HG03066 (cell line): ENCODE data around the gene DLGAP1.
"Not testable (repeated sequence)": the region's sequence is repeated elsewhere in the genome, so short reads cannot be mapped to it uniquely, and the experiment has no call there.

Experiments
- ATAC-seq: cut with Tn5 transposase; IDR thresholded peaks from one replicate; pipeline ENCODE4 v1.9.1; 2021; ENCODE audit warnings: low read depth; ENCODE audit not compliant: unreplicated experiment

Gene DLGAP1

GRCh38 chr18:3619746-3620145 lies 835.4 kb downstream of the DLGAP1 start:
- no peak for ATAC-seq

GRCh38 chr18:3619222-3619621 lies 835.9 kb downstream of the DLGAP1 start:
- ATAC-seq = no peak

- no peak for ATAC-seq
Observed at GRCh38 chr18:3616744-3617143, 838.4 kb downstream of the DLGAP1 start.

GRCh38 chr18:3616142-3616541 lies 839.0 kb downstream of the DLGAP1 start:
- no peak for ATAC-seq

GRCh38 chr18:3615374-3615985 lies 839.6 kb downstream of the DLGAP1 start:
- no peak for ATAC-seq

- no peak for ATAC-seq
Observed at GRCh38 chr18:3612315-3612714, 842.8 kb downstream of the DLGAP1 start.

- no peak for ATAC-seq
Observed at GRCh38 chr18:3611313-3612090, 843.6 kb downstream of the DLGAP1 start.

- ATAC-seq = no peak
Observed at GRCh38 chr18:3610813-3611212, 844.3 kb downstream of the DLGAP1 start.

GRCh38 chr18:3610188-3610708 lies 844.9 kb downstream of the DLGAP1 start:
- ATAC-seq = no peak

- ATAC-seq = no peak
Observed at GRCh38 chr18:3608488-3608887, 846.6 kb downstream of the DLGAP1 start.

GRCh38 chr18:3608099-3608453 lies 847.0 kb downstream of the DLGAP1 start:
- ATAC-seq = not testable (repeated sequence)

GRCh38 chr18:3607309-3608098 lies 847.6 kb downstream of the DLGAP1 start:
- no peak for ATAC-seq

- not testable (repeated sequence) for ATAC-seq
Observed at GRCh38 chr18:3606863-3607262, 848.2 kb downstream of the DLGAP1 start.

GRCh38 chr18:3605954-3606443 lies 849.1 kb downstream of the DLGAP1 start:
- no peak for ATAC-seq

GRCh38 chr18:3605486-3605952 lies 849.6 kb downstream of the DLGAP1 start:
- ATAC-seq = no peak

GRCh38 chr18:3604498-3605408 lies 850.4 kb downstream of the DLGAP1 start:
- peak; percentile 86 for ATAC-seq

GRCh38 chr18:3604235-3604497 lies 850.9 kb downstream of the DLGAP1 start:
- no peak for ATAC-seq

- no peak for ATAC-seq
Observed at GRCh38 chr18:3603421-3604234, 851.5 kb downstream of the DLGAP1 start.

- ATAC-seq = not testable (repeated sequence)
Observed at GRCh38 chr18:3601106-3601755, 853.9 kb downstream of the DLGAP1 start.
